IMR-90 (cell line): ENCODE measurements around the gene CCR3. TPM values are rescaled to one million over a fixed set of nuclear protein-coding genes. Genes with fewer than 3 reads are reported as not detected.

ENCODE experiments used
- ATAC-seq: fragments of 200-7000 bp; cut with Tn5 transposase; 2 replicates; pipeline ENCODE4 v1.9.1; 2020; ENCODE audit warnings: low read depth, mild to moderate bottlenecking, moderate library complexity
- BruUV-seq: library from RNA; stranded (reverse); fragments of 400-500 nt; replicated peaks from 2 replicates; lab custom pipeline; 2021; lab: Mats Ljungman, UMichigan
- CTCF ChIA-PET: fragments of 300-600 bp; formaldehyde crosslinking; extraction: SDS; loops from one replicate; lab custom pipeline; 2021; ENCODE audit warnings: antibody characterized with exemption; lab: Yijun Ruan, JAX
- POLR2A ChIA-PET: fragments of 300-600 bp; sonication (Branson Sonifier 250); formaldehyde crosslinking; loops from one replicate; lab custom pipeline; 2022; ENCODE audit warnings: antibody characterized with exemption; ENCODE audit not compliant: unreplicated experiment; lab: Charles Lee
- DNase-seq: peaks from one replicate; pipeline ENCODE4 v3.0.0; 2013
- H2AFZ ChIP-seq: replicated peaks from 2 replicates; pipeline ENCODE3; 2013; ENCODE audit warnings: low read length, mild to moderate bottlenecking; ENCODE audit not compliant: poor library complexity
- H2AK5ac ChIP-seq: 2 replicates; pipeline ENCODE4 v1.6.1; 2013; ENCODE audit warnings: low read depth, low read length, inconsistent platforms
- H2AK9ac ChIP-seq: replicated peaks from 2 replicates; pipeline ENCODE3; 2013; ENCODE audit warnings: mild to moderate bottlenecking, low read depth, low read length, moderate library complexity; ENCODE audit not compliant: poor library complexity
- H2BK120ac ChIP-seq: 2 replicates; pipeline ENCODE4 v1.6.1; 2013; ENCODE audit warnings: low read depth, low read length, inconsistent platforms
- H2BK15ac ChIP-seq: 3 replicates; pipeline ENCODE4 v1.6.1; 2013; ENCODE audit warnings: low read depth, low read length, inconsistent platforms
- H2BK20ac ChIP-seq: 2 replicates; pipeline ENCODE4 v1.6.1; 2013; ENCODE audit warnings: low read depth, mild to moderate bottlenecking, inconsistent platforms, low read length, moderate library complexity
- H2BK5ac ChIP-seq: 2 replicates; pipeline ENCODE4 v1.6.1; 2013; ENCODE audit warnings: mild to moderate bottlenecking, low read depth, low read length, inconsistent platforms; ENCODE audit not compliant: poor library complexity, severe bottlenecking
- H3K14ac ChIP-seq: replicated peaks from 2 replicates; pipeline ENCODE4 v1.6.1; 2013; ENCODE audit warnings: low read depth, low read length, inconsistent platforms
- H3K18ac ChIP-seq: 2 replicates; pipeline ENCODE4 v1.6.1; 2013; ENCODE audit warnings: low read depth, low read length, control low read depth
- H3K23ac ChIP-seq: 2 replicates; pipeline ENCODE4 v1.6.1; 2013; ENCODE audit warnings: low read depth, low read length, inconsistent platforms
- H3K27ac ChIP-seq: 2 replicates; pipeline ENCODE4 v1.5.1; 2013; ENCODE audit warnings: mild to moderate bottlenecking, control low read depth, low read length; ENCODE audit not compliant: insufficient read depth
- H3K27me3 ChIP-seq: 2 replicates; pipeline ENCODE4 v1.6.1; 2013; ENCODE audit warnings: low read length; ENCODE audit not compliant: control insufficient read depth, insufficient read depth
- H3K36me3 ChIP-seq: 2 replicates; pipeline ENCODE4 v1.6.1; 2013; ENCODE audit warnings: low read length, mixed read lengths; ENCODE audit not compliant: control insufficient read depth, insufficient read depth
- H3K4ac ChIP-seq: 2 replicates; pipeline ENCODE4 v1.6.1; 2013; ENCODE audit warnings: low read depth, low read length, inconsistent platforms
- H3K4me1 ChIP-seq: 2 replicates; pipeline ENCODE4 v1.6.1; 2013; ENCODE audit warnings: low read length, mixed read lengths; ENCODE audit not compliant: control insufficient read depth, insufficient read depth
- H3K4me2 ChIP-seq: 2 replicates; pipeline ENCODE4 v1.6.1; 2013; ENCODE audit warnings: low read depth, mild to moderate bottlenecking, control low read depth, low read length, moderate library complexity
- H3K4me3 ChIP-seq: 2 replicates; pipeline ENCODE4 v1.5.1; 2013; ENCODE audit warnings: low read depth, mild to moderate bottlenecking, control low read depth, low read length, moderate library complexity; ENCODE audit not compliant: insufficient read depth
- H3K56ac ChIP-seq: 2 replicates; pipeline ENCODE4 v1.6.1; 2013; ENCODE audit warnings: low read length, inconsistent platforms; ENCODE audit not compliant: insufficient read depth; ENCODE audit errors: extremely low read depth
- H3K79me1 ChIP-seq, 2 experiments: 2 replicates each; pipeline ENCODE4 v1.6.1; 2013; ENCODE audit warnings: low read length in 2 of 2, inconsistent platforms in 1 of 2, low read depth in 1 of 2
- H3K9ac ChIP-seq: 2 replicates; pipeline ENCODE4 v1.6.1; 2013; ENCODE audit warnings: low read depth, low read length, control low read depth
- H3K9me1 ChIP-seq: 2 replicates; pipeline ENCODE4 v1.6.1; 2013; ENCODE audit warnings: low read length, inconsistent platforms; ENCODE audit not compliant: insufficient read depth
- H3K9me3 ChIP-seq: 2 replicates; pipeline ENCODE4 v1.6.1; 2013; ENCODE audit warnings: low read length; ENCODE audit not compliant: control insufficient read depth, insufficient read depth
- H4K20me1 ChIP-seq: 2 replicates; pipeline ENCODE4 v1.6.1; 2013; ENCODE audit warnings: low read length, inconsistent platforms; ENCODE audit not compliant: insufficient read depth
- H4K5ac ChIP-seq: 2 replicates; pipeline ENCODE4 v1.6.1; 2013; ENCODE audit warnings: mild to moderate bottlenecking, low read depth, low read length, control low read depth
- H4K8ac ChIP-seq, 2 experiments: 2 replicates each; pipeline ENCODE4 v1.6.1; 2013; ENCODE audit warnings: low read depth in 2 of 2, low read length in 2 of 2, control low read depth in 1 of 2, inconsistent platforms in 1 of 2
- H4K91ac ChIP-seq: 2 replicates; pipeline ENCODE4 v1.6.1; 2013; ENCODE audit warnings: low read depth, low read length, inconsistent platforms; ENCODE audit not compliant: insufficient read depth
- BHLHE40 ChIP-seq: fragments of 150-350 bp; IDR thresholded peaks from 2 replicates; pipeline ENCODE4 v1.6.1; 2016; ENCODE audit warnings: mild to moderate bottlenecking, low read depth, low read length
- ELK1 ChIP-seq: fragments of 150-350 bp; IDR thresholded peaks from 2 replicates; pipeline ENCODE4 v1.6.1; 2016; ENCODE audit warnings: low read depth, mild to moderate bottlenecking, low read length, moderate library complexity, borderline replicate concordance
- FOS ChIP-seq: fragments of 150-350 bp; IDR thresholded peaks from 2 replicates; pipeline ENCODE4 v1.6.1; 2016; ENCODE audit warnings: low read depth, low read length
- MXI1 ChIP-seq: IDR thresholded peaks from 2 replicates; pipeline ENCODE4 v1.6.1; 2012; ENCODE audit warnings: low read depth, mild to moderate bottlenecking, low read length, moderate library complexity, borderline replicate concordance
- NFE2L2 ChIP-seq: fragments of 150-350 bp; IDR thresholded peaks from 2 replicates; pipeline ENCODE4 v1.6.1; 2016; ENCODE audit warnings: low read depth, mild to moderate bottlenecking, low read length
- POLR2A ChIP-seq: IDR thresholded peaks from 2 replicates; pipeline ENCODE4 v1.6.1; 2012; ENCODE audit warnings: mild to moderate bottlenecking, low read depth, low read length
- RAD21 ChIP-seq: IDR thresholded peaks from 2 replicates; pipeline ENCODE4 v1.6.1; 2012; ENCODE audit warnings: low read length, improper control_type of control experiment
- RFX5 ChIP-seq: IDR thresholded peaks from 2 replicates; pipeline ENCODE4 v1.8.0; 2012; ENCODE audit warnings: low read depth, mild to moderate bottlenecking, low read length, moderate library complexity
- USF2 ChIP-seq: fragments of 150-350 bp; IDR thresholded peaks from 2 replicates; pipeline ENCODE4 v1.6.1; 2017; ENCODE audit warnings: mild to moderate bottlenecking, antibody characterized with exemption, low read length, low read depth
- WGBS, 2 experiments: methylation state at CpG; one replicate each; pipeline versions ENCODE4 v1.1.5 to v1.1.7; 2013; ENCODE audit warnings: missing lambda C conversion rate in 2 of 2; ENCODE audit not compliant: insufficient read length in 1 of 2; ENCODE audit errors: extremely low coverage in 2 of 2; 5-methylcytosine and 5-hydroxymethylcytosine counted together
- dilution Hi-C: fragments of 300-500 bp; cut with HindIII; formaldehyde crosslinking; loops from one replicate; pipeline ENCODE4 v1.14.3; 2018; ENCODE audit warnings: low sequenced_read_pairs; ENCODE audit not compliant: unreplicated experiment
- in situ Hi-C: fragments of 300-500 bp; cut with MboI; formaldehyde crosslinking; loops from 3 replicates; pipeline ENCODE4 v1.14.3; 2019; ENCODE audit warnings: low sequenced_read_pairs, inconsistent platforms, mixed read lengths
- intact Hi-C: fragments of 100-400 bp; cut with micrococcal nuclease; formaldehyde crosslinking; loops from 2 replicates; pipeline ENCODE4 v1.10.0; 2022
- polyA plus RNA-seq, 3 experiments: library from polyadenylated mRNA; depleted of rRNA; stranded (reverse); fragments of >200 nt; gene quantifications; 2 replicates each; pipeline ENCODE4 v1.2.3, GENCODE V29; 2012; ENCODE audit warnings: low replicate concordance in 1 of 3
- total RNA-seq: library from RNA; depleted of rRNA; stranded (reverse); fragments of >200 nt; gene quantifications from 2 replicates; pipeline ENCODE4 v1.2.3, GENCODE V29; 2012

The CCR3 gene
- total and polyA plus RNA-seq, 2 of the 4 experiments (the other 2 are of a cell fraction) = not detected

- POLR2A ChIA-PET = no interaction called here
- H2BK120ac ChIP-seq = no peak overlapping the region
- in situ Hi-C loops (no loop called here), dilution Hi-C loops (no loop called here), intact Hi-C loops (no loop called here)
- no peak overlapping the region for H2AFZ ChIP-seq
- ATAC-seq (no peak), DNase-seq (no peak)
- no peak overlapping the region for H3K4me3 ChIP-seq
- no peak overlapping the region for H3K9ac ChIP-seq
- H4K5ac ChIP-seq = no peak overlapping the region
- no peaks in the 10 kb centered on the region for H3K4me1 ChIP-seq
- peaks cover 5% of the 10 kb centered on the region; the same call in 1 of the 2 replicates for H3K27me3 ChIP-seq
- H2BK5ac ChIP-seq = no peak overlapping the region
- no peak overlapping the region for H3K56ac ChIP-seq
- no peak overlapping the region for H3K4ac ChIP-seq
- no peaks in the 10 kb centered on the region for H3K9me1 ChIP-seq
- H2BK15ac ChIP-seq = no peak overlapping the region
- H3K18ac ChIP-seq = no peak overlapping the region
- no peak overlapping the region for H2AK5ac ChIP-seq
- no peak overlapping the region for H4K8ac ChIP-seq
- no peak overlapping the region for H3K27ac ChIP-seq
- no peak overlapping the region for H2BK20ac ChIP-seq
- no peak overlapping the region for H3K4me2 ChIP-seq
- no peaks in the 10 kb centered on the region for H4K20me1 ChIP-seq
- TF ChIP-seq POLR2A = no peak
- no peak for TF ChIP-seq BHLHE40
- no peak for TF ChIP-seq FOS
- TF ChIP-seq RFX5 = no peak
- no peak for TF ChIP-seq NFE2L2
- TF ChIP-seq ELK1 = no peak
- no peak for TF ChIP-seq USF2
- TF ChIP-seq RAD21 = no peak
- no peak for TF ChIP-seq MXI1
- H3K23ac ChIP-seq = no peak overlapping the region
- no CpG with 5 or more reads among the region's 3 CpGs for WGBS, 2 experiments
- H3K36me3 ChIP-seq = no peaks in the 10 kb centered on the region
- CTCF ChIA-PET = no interaction called here
- H3K9me3 ChIP-seq = no peaks in the 10 kb centered on the region
- H3K14ac ChIP-seq = no peak overlapping the region
- H3K79me1 ChIP-seq = no peaks in the 10 kb centered on the region
- no TSS peak for BruUV-seq
- no peak overlapping the region for H2AK9ac ChIP-seq
- no peak overlapping the region for H4K91ac ChIP-seq
Observed at GRCh38 chr3:46245146-46245545, 2.9 kb downstream of the CCR3 start.
